ENCODE measurements around the gene CREB3L1. TPM values are rescaled to one million over a fixed set of nuclear protein-coding genes. Genes with fewer than 3 reads are reported as not detected.
A peak's percentile ranks its signal among the peaks of the same experiment; 100 is the strongest.

The CREB3L1 gene
- total and polyA plus RNA-seq, 2 experiments from 2014 or later, result 8.5 to 10.4 TPM

DNA sequence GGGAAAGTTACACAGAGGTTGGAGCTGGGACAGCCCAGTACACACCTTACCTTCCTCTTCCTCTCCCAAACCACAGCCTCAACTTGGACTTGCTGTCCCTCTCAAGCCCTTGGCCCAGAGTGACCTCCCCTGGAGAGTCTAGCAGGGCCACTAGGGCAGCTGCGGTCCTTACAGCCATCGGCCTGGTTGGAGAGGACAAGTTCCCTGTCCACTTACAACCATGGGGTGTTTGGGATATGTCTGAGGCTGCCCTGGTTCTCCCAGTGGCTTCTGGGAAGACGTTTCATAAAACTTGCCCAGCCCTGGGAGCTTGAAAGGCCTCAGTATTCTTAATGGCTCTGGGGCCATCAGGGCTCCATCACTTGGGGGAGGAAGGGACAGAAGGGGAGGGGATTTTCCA, 56.7 kb downstream of the CREB3L1 start:
- Histone ChIP-seq H3K79me2 (replicated peaks; ENCODE audit: insufficient read depth) (no peaks in the 10 kb centered on the region), H2AFZ (no peak overlapping the region), H3K27me3 (ENCODE audit: insufficient read depth) (peaks cover 60% of the 10 kb centered on the region), H3K4me1 (ENCODE audit: insufficient read depth) (peaks cover 55% of the 10 kb centered on the region), H3K4me2 (no peak overlapping the region), H3K27ac (ENCODE audit: low read depth) (no peak overlapping the region), H4K20me1 (replicated peaks; ENCODE audit: insufficient read depth) (no peaks in the 10 kb centered on the region), H3K4me3 (0 out of 2 replicates have a peak overlapping the region, but pooled peaks have one; percentile 77), H3K9me2 (ENCODE audit: insufficient read depth) (no peaks in the 10 kb centered on the region), H3F3A (replicated peaks; ENCODE audit: low read depth) (peaks cover 23% of the 10 kb centered on the region; the same call in 1 of the 2 replicates), H3K36me3 (ENCODE audit: insufficient read depth) (no peaks in the 10 kb centered on the region; the same call in 1 of the 2 replicates)
- Mint-ChIP-seq H3K27me3 (ENCODE audit: insufficient read depth, low read depth, poor library complexity) (peaks cover 61% of the 10 kb centered on the region), H3K36me3 (ENCODE audit: low read depth) (peaks cover 4% of the 10 kb centered on the region; the same call in 2 of the 3 replicates), H3K9me3 (no peaks in the 10 kb centered on the region), H3K4me3 (peak overlapping the region; percentile 73; the same call in 1 of the 3 replicates), H3K4me1 (peaks cover 71% of the 10 kb centered on the region), H3K27ac (no peak overlapping the region)
- ATAC-seq (no peak), DNase-seq (ENCODE audit: low spot score) (no peak)
- TF ChIP-seq EZH2 (IDR thresholded peaks at IDR 0.05; ENCODE audit: low read depth, unreplicated experiment) (no peak), CREB1 (CRISPR knock-in tag; IDR thresholded peaks at IDR 0.05; ENCODE audit: low read depth) (no peak)
- TF ChIP-seq, protein P1, sequence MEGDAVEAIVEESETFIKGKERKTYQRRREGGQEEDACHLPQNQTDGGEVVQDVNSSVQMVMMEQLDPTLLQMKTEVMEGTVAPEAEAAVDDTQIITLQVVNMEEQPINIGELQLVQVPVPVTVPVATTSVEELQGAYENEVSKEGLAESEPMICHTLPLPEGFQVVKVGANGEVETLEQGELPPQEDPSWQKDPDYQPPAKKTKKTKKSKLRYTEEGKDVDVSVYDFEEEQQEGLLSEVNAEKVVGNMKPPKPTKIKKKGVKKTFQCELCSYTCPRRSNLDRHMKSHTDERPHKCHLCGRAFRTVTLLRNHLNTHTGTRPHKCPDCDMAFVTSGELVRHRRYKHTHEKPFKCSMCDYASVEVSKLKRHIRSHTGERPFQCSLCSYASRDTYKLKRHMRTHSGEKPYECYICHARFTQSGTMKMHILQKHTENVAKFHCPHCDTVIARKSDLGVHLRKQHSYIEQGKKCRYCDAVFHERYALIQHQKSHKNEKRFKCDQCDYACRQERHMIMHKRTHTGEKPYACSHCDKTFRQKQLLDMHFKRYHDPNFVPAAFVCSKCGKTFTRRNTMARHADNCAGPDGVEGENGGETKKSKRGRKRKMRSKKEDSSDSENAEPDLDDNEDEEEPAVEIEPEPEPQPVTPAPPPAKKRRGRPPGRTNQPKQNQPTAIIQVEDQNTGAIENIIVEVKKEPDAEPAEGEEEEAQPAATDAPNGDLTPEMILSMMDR (conservative IDR thresholded peaks at IDR 0.05; ENCODE audit: low read depth in 2 of 2), result no peak
- TF ChIP-seq, protein P2, sequence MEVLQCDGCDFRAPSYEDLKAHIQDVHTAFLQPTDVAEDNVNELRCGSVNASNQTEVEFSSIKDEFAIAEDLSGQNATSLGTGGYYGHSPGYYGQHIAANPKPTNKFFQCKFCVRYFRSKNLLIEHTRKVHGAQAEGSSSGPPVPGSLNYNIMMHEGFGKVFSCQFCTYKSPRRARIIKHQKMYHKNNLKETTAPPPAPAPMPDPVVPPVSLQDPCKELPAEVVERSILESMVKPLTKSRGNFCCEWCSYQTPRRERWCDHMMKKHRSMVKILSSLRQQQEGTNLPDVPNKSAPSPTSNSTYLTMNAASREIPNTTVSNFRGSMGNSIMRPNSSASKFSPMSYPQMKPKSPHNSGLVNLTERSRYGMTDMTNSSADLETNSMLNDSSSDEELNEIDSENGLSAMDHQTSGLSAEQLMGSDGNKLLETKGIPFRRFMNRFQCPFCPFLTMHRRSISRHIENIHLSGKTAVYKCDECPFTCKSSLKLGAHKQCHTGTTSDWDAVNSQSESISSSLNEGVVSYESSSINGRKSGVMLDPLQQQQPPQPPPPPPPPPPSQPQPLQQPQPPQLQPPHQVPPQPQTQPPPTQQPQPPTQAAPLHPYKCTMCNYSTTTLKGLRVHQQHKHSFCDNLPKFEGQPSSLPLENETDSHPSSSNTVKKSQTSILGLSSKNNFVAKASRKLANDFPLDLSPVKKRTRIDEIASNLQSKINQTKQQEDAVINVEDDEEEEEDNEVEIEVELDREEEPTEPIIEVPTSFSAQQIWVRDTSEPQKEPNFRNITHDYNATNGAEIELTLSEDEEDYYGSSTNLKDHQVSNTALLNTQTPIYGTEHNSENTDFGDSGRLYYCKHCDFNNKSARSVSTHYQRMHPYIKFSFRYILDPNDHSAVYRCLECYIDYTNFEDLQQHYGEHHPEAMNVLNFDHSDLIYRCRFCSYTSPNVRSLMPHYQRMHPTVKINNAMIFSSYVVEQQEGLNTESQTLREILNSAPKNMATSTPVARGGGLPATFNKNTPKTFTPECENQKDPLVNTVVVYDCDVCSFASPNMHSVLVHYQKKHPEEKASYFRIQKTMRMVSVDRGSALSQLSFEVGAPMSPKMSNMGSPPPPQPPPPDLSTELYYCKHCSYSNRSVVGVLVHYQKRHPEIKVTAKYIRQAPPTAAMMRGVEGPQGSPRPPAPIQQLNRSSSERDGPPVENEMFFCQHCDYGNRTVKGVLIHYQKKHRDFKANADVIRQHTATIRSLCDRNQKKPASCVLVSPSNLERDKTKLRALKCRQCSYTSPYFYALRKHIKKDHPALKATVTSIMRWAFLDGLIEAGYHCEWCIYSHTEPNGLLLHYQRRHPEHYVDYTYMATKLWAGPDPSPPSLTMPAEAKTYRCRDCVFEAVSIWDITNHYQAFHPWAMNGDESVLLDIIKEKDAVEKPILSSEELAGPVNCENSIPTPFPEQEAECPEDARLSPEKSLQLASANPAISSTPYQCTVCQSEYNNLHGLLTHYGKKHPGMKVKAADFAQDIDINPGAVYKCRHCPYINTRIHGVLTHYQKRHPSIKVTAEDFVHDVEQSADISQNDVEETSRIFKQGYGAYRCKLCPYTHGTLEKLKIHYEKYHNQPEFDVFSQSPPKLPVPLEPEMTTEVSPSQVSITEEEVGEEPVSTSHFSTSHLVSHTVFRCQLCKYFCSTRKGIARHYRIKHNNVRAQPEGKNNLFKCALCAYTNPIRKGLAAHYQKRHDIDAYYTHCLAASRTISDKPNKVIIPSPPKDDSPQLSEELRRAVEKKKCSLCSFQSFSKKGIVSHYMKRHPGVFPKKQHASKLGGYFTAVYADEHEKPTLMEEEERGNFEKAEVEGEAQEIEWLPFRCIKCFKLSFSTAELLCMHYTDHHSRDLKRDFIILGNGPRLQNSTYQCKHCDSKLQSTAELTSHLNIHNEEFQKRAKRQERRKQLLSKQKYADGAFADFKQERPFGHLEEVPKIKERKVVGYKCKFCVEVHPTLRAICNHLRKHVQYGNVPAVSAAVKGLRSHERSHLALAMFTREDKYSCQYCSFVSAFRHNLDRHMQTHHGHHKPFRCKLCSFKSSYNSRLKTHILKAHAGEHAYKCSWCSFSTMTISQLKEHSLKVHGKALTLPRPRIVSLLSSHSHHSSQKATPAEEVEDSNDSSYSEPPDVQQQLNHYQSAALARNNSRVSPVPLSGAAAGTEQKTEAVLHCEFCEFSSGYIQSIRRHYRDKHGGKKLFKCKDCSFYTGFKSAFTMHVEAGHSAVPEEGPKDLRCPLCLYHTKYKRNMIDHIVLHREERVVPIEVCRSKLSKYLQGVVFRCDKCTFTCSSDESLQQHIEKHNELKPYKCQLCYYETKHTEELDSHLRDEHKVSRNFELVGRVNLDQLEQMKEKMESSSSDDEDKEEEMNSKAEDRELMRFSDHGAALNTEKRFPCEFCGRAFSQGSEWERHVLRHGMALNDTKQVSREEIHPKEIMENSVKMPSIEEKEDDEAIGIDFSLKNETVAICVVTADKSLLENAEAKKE (CRISPR knock-in tag; IDR thresholded peaks at IDR 0.05), result no peak

Data from GM23338 (cell line).